ENCODE measurements around the gene WBP1L.

DNA sequence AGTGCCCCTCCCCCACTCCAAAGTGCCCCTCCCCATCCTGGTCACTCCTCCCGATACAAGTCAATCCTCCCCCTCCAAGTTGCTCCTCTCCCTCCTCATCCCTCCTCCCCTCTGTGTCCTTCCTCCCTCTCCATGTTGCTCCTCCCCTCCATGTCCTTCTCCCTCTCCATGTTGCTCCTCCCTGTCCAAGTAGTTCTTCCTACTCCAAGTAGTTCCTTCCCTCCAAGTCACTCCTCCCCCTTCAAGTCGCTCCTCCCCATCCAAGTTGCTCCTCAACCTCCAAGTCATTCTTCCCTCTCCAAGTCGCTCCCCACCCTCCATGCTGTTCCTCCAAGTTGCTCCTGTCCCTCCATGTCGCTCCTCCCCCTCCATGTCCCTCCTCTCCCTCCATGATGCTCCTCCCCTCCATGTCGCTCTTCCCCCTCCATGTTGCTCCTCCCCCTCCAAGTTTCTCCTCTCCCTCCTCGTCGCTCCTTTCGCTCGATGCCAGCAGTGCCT lies 8.6 kb upstream of the WBP1L start:
- TF ChIP-seq, protein P1, sequence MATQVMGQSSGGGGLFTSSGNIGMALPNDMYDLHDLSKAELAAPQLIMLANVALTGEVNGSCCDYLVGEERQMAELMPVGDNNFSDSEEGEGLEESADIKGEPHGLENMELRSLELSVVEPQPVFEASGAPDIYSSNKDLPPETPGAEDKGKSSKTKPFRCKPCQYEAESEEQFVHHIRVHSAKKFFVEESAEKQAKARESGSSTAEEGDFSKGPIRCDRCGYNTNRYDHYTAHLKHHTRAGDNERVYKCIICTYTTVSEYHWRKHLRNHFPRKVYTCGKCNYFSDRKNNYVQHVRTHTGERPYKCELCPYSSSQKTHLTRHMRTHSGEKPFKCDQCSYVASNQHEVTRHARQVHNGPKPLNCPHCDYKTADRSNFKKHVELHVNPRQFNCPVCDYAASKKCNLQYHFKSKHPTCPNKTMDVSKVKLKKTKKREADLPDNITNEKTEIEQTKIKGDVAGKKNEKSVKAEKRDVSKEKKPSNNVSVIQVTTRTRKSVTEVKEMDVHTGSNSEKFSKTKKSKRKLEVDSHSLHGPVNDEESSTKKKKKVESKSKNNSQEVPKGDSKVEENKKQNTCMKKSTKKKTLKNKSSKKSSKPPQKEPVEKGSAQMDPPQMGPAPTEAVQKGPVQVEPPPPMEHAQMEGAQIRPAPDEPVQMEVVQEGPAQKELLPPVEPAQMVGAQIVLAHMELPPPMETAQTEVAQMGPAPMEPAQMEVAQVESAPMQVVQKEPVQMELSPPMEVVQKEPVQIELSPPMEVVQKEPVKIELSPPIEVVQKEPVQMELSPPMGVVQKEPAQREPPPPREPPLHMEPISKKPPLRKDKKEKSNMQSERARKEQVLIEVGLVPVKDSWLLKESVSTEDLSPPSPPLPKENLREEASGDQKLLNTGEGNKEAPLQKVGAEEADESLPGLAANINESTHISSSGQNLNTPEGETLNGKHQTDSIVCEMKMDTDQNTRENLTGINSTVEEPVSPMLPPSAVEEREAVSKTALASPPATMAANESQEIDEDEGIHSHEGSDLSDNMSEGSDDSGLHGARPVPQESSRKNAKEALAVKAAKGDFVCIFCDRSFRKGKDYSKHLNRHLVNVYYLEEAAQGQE (IDR thresholded peaks at IDR 0.05; ENCODE audit: unreplicated experiment): no peak
- no peak for TF ChIP-seq CTCF (conservative IDR thresholded peaks at IDR 0.05; ENCODE audit: low read depth in 2 of 2)
